GM13976 (cell line): ENCODE measurements around the gene LSMEM2.
A peak's percentile ranks its signal among the peaks of the same experiment; 100 is the strongest.

Experiments used
- DNase-seq: peaks from one replicate; pipeline ENCODE4 v3.0.0; 2012; ENCODE audit warnings: low spot score
- in situ Hi-C: fragments of 300-500 bp; cut with MboI; formaldehyde crosslinking; loops from one replicate; pipeline ENCODE4 v1.12.0; 2022; ENCODE audit warnings: low sequenced_read_pairs, mixed read lengths, inconsistent platforms; ENCODE audit not compliant: unreplicated experiment
- TF ChIP-seq, protein P1 (sequence below): IDR thresholded peaks from 2 replicates; pipeline ENCODE4 v1.5.1; 2012; ENCODE audit warnings: borderline replicate concordance, mild to moderate bottlenecking; ENCODE audit not compliant: insufficient read depth; ENCODE audit errors: extremely low read depth, missing control alignments, control extremely low read depth

Gene LSMEM2

DNA sequence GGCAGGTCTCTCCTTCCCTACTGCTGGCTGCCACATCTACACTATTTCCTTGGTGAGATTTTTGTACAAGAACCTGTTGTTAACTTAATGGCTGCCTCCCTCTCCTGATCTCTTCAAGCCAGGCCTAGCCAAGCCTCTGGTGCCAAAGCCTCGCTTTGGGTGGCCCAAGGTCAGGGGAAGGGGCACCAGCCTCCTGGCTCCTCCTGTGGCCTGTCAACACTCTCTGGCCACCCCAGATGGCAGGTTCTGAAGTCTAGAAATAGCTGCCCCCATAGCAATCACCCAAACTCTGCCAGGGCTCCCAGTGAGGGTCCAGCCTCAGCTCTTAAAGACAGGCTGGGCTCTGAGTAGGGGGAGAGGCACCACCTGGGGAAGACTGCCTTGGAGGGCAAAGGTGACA, 8.4 kb downstream of the LSMEM2 start:
- TF ChIP-seq, protein P1, sequence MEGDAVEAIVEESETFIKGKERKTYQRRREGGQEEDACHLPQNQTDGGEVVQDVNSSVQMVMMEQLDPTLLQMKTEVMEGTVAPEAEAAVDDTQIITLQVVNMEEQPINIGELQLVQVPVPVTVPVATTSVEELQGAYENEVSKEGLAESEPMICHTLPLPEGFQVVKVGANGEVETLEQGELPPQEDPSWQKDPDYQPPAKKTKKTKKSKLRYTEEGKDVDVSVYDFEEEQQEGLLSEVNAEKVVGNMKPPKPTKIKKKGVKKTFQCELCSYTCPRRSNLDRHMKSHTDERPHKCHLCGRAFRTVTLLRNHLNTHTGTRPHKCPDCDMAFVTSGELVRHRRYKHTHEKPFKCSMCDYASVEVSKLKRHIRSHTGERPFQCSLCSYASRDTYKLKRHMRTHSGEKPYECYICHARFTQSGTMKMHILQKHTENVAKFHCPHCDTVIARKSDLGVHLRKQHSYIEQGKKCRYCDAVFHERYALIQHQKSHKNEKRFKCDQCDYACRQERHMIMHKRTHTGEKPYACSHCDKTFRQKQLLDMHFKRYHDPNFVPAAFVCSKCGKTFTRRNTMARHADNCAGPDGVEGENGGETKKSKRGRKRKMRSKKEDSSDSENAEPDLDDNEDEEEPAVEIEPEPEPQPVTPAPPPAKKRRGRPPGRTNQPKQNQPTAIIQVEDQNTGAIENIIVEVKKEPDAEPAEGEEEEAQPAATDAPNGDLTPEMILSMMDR: no peak
- in situ Hi-C loops: no loop called here
- DNase-seq: no peak

DNA sequence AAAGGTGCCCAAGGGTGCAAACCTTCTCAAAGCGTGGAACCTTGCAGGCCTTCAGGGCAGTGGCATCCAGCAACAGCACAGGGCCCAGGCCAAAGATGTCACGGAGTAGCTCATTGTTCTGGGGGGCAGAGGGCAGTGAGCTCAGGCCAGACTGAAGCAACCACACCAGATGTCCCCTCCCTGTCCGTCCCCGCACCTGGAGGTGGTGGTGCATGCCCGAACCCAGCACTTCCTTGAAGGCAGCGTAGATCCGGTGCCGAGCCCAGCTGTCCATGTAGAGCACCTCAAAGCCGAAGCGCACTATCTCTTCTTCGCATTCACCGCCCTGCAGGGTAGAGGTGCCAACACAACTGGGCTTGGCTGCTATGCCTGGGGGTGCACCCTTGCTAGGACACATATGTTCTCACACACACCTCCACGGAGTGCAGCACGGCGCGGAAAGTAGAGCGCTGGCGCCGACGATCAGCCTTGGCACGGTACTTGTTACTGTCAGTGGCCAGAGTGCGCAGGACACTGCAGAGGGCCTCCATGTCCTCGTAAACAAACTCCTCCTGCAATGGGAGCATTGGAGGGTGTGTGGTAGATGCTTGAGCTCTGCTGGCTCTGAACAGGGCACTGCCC, 9.6 kb downstream of the LSMEM2 start:
- TF ChIP-seq, protein P1: no peak
- in situ Hi-C loops: no loop called here
- no peak for DNase-seq

DNA sequence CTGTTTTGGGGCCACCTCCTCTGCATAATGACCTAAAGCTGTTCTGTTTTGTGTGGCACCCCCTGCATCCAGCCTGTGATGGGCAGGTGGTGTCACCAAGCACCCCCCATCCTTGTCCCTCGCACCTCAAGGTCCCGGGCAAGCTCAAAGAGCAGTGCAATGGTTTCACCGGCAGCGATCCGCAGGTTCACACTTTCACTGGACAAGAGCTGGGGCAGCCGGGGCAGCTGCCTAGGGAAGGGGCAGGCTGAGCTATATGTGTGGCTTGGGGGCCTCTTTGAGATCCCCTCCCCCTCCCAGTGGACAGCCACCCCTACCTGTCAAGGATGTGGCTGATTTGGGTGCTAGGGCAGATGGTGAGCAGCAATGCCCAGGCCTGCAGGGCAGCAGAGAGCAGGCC, 10.2 kb downstream of the LSMEM2 start:
- TF ChIP-seq, protein P1: no peak
- DNase-seq: no peak
- in situ Hi-C loops: no loop called here

DNA sequence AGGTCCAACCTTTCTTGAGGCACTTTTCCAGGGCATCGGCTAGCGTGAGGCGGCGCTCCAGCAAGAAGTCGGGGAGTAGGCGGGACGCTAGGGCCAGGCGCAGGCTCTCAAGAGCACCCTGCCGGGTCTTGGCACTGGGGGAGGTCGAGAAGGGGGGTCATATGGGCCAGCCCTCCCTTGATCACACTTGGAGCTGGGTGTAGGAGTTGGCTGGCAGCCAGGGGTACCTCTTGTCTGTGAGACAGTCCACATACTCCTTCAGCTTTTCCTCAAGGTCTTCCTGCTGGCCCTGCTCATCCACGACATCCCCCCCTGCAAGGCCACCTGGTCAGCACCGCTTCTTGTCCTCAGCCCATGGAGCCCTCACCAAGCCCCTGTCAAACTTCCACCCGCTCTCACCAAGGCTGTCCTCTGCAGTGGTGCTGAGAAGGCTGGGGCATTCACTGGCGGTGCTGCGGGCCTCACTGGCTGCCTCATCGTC, 11.3 kb downstream of the LSMEM2 start:
- in situ Hi-C loops: no loop called here
- TF ChIP-seq, protein P1: no peak
- no peak for DNase-seq

DNA sequence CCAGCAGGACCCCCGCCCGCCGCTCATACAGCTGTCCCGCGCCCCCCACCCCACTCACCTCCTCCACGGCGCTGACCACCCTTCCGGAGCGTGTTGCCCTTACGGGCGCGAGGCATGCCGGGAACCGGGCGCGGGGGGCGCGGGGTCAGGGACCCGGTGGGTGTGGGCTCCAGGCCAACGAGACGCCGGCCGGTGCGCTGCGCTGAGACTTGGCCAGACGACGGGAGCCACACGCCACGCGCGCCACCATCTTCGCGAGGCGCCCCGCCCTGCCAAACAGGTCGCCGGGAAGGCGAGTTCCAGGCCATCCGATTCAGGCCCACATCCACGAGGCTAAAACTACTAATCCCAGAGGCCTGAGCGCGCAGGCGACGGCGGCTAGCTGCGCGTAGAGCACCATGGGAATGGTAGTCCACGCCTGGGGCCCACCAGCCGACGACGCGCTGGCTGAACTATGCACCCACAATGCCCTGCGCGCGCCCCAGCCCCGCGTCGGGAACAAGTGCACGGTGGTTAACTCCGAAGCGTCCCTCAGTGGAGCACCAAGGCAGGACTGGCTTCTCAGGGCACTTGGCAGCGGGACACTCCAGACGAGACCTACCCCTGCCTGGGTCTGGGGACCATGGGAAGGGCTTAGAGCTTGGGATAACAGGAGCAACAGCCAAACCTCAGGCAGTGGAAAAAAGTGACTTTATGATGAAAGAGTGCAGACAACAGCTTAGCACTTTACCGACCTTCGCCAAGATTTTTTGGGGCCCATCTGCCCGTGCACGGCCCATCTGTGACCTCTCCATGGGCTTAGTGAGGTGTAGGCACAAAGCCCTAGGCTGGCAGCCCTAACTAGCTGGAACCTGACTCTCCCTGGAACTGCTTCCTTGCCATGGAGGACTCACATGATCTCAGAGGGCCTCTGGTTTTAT, 13.5 kb downstream of the LSMEM2 start, which contains the start of gene IFRD2:
Gene IFRD2, minus strand, starts transcription at position 271 of the 920 bp plus-strand sequence. Its CDS starts 155 bp downstream, at position 116.
- peak; percentile 97 for DNase-seq
- in situ Hi-C loops: no loop called here
- TF ChIP-seq, protein P1: no peak

DNA sequence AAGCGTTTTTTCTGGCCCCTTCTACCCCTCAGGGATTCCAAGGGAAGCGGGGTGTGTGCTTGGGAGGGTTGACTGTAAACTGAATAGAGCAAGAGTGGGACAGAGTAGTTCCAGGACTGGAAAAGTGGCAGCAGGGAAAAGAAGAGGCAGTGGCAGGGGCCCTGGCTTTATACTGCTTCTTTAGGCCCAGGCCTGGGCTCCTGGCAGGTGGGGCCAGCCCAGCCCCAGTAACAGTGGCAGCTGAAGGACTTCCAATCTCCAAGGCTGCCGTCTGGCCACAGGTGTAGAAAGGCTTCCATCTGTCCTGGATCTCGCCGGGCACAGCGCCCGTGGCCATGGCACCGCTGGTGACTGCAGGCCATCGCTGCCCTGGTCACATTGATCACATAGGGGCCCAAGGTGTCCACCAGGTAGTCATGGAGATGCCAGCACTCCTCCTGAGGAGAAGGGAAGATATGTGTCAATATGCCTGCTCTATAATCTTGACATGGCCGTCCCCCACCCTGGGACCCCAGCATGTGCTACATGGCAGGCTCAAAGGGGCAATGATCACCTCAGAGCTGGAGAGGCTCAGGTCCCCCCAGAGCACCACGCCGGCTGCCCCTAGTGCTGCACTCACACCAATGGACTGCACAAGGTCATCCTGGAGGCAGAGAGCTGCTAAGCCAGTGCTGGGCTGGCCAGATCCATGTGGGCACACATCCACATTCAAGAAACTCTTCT, 14.4 kb downstream of the LSMEM2 start:
- TF ChIP-seq, protein P1: no peak
- in situ Hi-C loops: no loop called here
- no peak for DNase-seq
